Right cardiac atrium (tissue), 5 donors: ENCODE measurements around the gene GLDC. TPM values are rescaled to one million over a fixed set of nuclear protein-coding genes. Genes with fewer than 3 reads are reported as not detected.
"Not testable (repeated sequence)": the region's sequence is repeated elsewhere in the genome, so short reads cannot be mapped to it uniquely, and the experiment has no call there.

Experiments used
- ATAC-seq, 2 donors: fragments of 200-7000 bp; cut with Tn5 transposase; one replicate each; pipeline versions ENCODE4 v1.8.0 to v1.9.1; 2020; ENCODE audit warnings: moderate library complexity in 2 of 2, mild to moderate bottlenecking in 1 of 2
- DNase-seq, 3 donors: peaks; one replicate each; pipeline ENCODE4 v3.0.0-alpha.2; 2020
- H3K27ac ChIP-seq: one replicate; pipeline ENCODE4 v1.5.1; 2013; ENCODE audit warnings: mild to moderate bottlenecking, low read length, control low read depth, moderate library complexity
- H3K27me3 ChIP-seq: one replicate; pipeline ENCODE4 v1.6.1; 2013; ENCODE audit not compliant: control insufficient read depth, insufficient read depth
- H3K4me1 ChIP-seq: one replicate; pipeline ENCODE4 v1.6.1; 2013; ENCODE audit warnings: low read length; ENCODE audit not compliant: control insufficient read depth, insufficient read depth
- H3K4me3 ChIP-seq: one replicate; pipeline ENCODE4 v1.5.1; 2013; ENCODE audit warnings: low read length, control low read depth
- H3K9me3 ChIP-seq: one replicate; pipeline ENCODE4 v1.6.1; 2013; ENCODE audit warnings: low read length; ENCODE audit not compliant: control insufficient read depth
- WGBS: extraction: QIAGEN DNeasy Blood & Tissue Kit; methylation state at CpG from one replicate; pipeline ENCODE4 v1.1.7; 2013; 5-methylcytosine and 5-hydroxymethylcytosine counted together
- intact Hi-C, 4 donors: fragments of 100-400 bp; cut with DNase I; formaldehyde crosslinking; loops; one replicate each; pipeline versions ENCODE4 v1.11.0 to v1.14.0; 2022 to 2023
- polyA plus RNA-seq: library from polyadenylated mRNA; stranded (reverse); fragments of 200-250 nt; gene quantifications from one replicate; pipeline ENCODE4 v1.2.3, GENCODE V29; 2013
- total RNA-seq, 4 donors: library from RNA; stranded (reverse); fragmentation: NEBNext Ultra II Directional; extraction: Animal tissue kit (Norgen Biotek cat#: 25700); gene quantifications; one replicate each; pipeline ENCODE4 v1.2.1, GENCODE V29; 2021
- donor health status: healthy with polysubstance abuse.
- donor health status: DM: no; HTN: yes; CAD: no.
- donor health status: DM: no; HTN: no; CAD: no.
- donor health status: DM: no; HTN: yes; CAD: no; lungs with severe emphysema.
- donor health status: DM: yes; HTN: yes; CAD: no.

Gene GLDC
- total and polyA plus RNA-seq, 5 donors: 0.26 to 0.65 (median 0.62) TPM

GRCh38 chr9:6545017-6545691 lies 100.4 kb downstream of the GLDC start:
- no peak for ATAC-seq
- DNase-seq: no peak
- no peak overlapping the region for H3K27ac ChIP-seq
- no peak overlapping the region for H3K4me3 ChIP-seq
- no peaks in the 10 kb centered on the region for H3K27me3 ChIP-seq
- H3K9me3 ChIP-seq: no peaks in the 10 kb centered on the region
- intact Hi-C loops: no loop called here
- no peaks in the 10 kb centered on the region for H3K4me1 ChIP-seq
- WGBS: 91% methylated on average over 8 of the region's 8 CpGs

- no peaks in the 10 kb centered on the region for H3K4me1 ChIP-seq
- no peaks in the 10 kb centered on the region for H3K27me3 ChIP-seq
- H3K27ac ChIP-seq: no peak overlapping the region
- ATAC-seq: no peak
- DNase-seq: no peak
- intact Hi-C loops: no loop called here
- no peak overlapping the region for H3K4me3 ChIP-seq
- 44% methylated on average over 6 of the region's 6 CpGs for WGBS
- no peaks in the 10 kb centered on the region for H3K9me3 ChIP-seq
These were observed 102.3 kb downstream of the GLDC start for GRCh38 chr9:6543204-6543603.

GRCh38 chr9:6542617-6543016 lies 102.9 kb downstream of the GLDC start:
- ATAC-seq, H3K27ac ChIP-seq, intact Hi-C loops, H3K9me3 ChIP-seq, H3K27me3 ChIP-seq, H3K4me1 ChIP-seq, DNase-seq, H3K4me3 ChIP-seq: not testable (repeated sequence)
- 85% methylated on average over 5 of the region's 5 CpGs for WGBS

- Histone ChIP-seq H3K27ac (no peak overlapping the region), H3K4me3 (no peak overlapping the region), H3K27me3 (no peaks in the 10 kb centered on the region), H3K4me1 (no peaks in the 10 kb centered on the region), H3K9me3 (no peaks in the 10 kb centered on the region)
- intact Hi-C loops: no loop called here
- 47% methylated on average over 3 of the region's 3 CpGs for WGBS
- DNase-seq (no peak), ATAC-seq (no peak)
These were observed 106.9 kb downstream of the GLDC start for GRCh38 chr9:6538666-6539071.

GRCh38 chr9:6535594-6535993 lies 109.9 kb downstream of the GLDC start:
- H3K4me3 ChIP-seq: no peak overlapping the region
- H3K27me3 ChIP-seq: no peaks in the 10 kb centered on the region
- ATAC-seq: no peak
- H3K4me1 ChIP-seq: no peaks in the 10 kb centered on the region
- no peak for DNase-seq
- intact Hi-C loops: no loop called here
- H3K9me3 ChIP-seq: no peaks in the 10 kb centered on the region
- no peak overlapping the region for H3K27ac ChIP-seq
- 90% methylated on average over 3 of the region's 3 CpGs for WGBS

- H3K9me3 ChIP-seq: no peaks in the 10 kb centered on the region
- no peaks in the 10 kb centered on the region for H3K27me3 ChIP-seq
- H3K4me3 ChIP-seq: no peak overlapping the region
- ATAC-seq (no peak), DNase-seq (no peak)
- WGBS: 47% methylated on average over 2 of the region's 2 CpGs
- no peaks in the 10 kb centered on the region for H3K4me1 ChIP-seq
- H3K27ac ChIP-seq: no peak overlapping the region
- intact Hi-C loops: no loop called here
These were observed 120.0 kb downstream of the GLDC start for GRCh38 chr9:6525326-6526045.

- Histone ChIP-seq H3K9me3 (no peaks in the 10 kb centered on the region), H3K27ac (no peak overlapping the region), H3K4me3 (no peak overlapping the region), H3K4me1 (no peaks in the 10 kb centered on the region), H3K27me3 (no peaks in the 10 kb centered on the region)
- ATAC-seq (no peak), DNase-seq (no peak)
- intact Hi-C loops: no loop called here
- 97% methylated on average over 4 of the region's 4 CpGs for WGBS
These were observed 123.3 kb downstream of the GLDC start for GRCh38 chr9:6522263-6522662.

- no peak overlapping the region for H3K4me3 ChIP-seq
These were observed 133.4 kb downstream of the GLDC start for GRCh38 chr9:6512085-6512657.

GRCh38 chr9:6506571-6506970 lies 139.0 kb downstream of the GLDC start:
- no peaks in the 10 kb centered on the region for H3K9me3 ChIP-seq
- H3K27ac ChIP-seq: no peak overlapping the region
- no peaks in the 10 kb centered on the region for H3K27me3 ChIP-seq
- DNase-seq (no peak), ATAC-seq (no peak)
- intact Hi-C loops: no loop called here
- H3K4me3 ChIP-seq: no peak overlapping the region
- 91% methylated on average over 2 of the region's 2 CpGs for WGBS
- H3K4me1 ChIP-seq: no peaks in the 10 kb centered on the region

More at GRCh38 chr9:6512085-6512657, 133.4 kb downstream of the GLDC start:
- intact Hi-C loops: no loop called here
- Histone ChIP-seq H3K27me3 (no peaks in the 10 kb centered on the region), H3K9me3 (no peaks in the 10 kb centered on the region), H3K4me1 (no peaks in the 10 kb centered on the region), H3K27ac (no peak overlapping the region)
- ATAC-seq (no peak), DNase-seq (no peak)
- WGBS: 79% methylated on average over 3 of the region's 3 CpGs

- Histone ChIP-seq H3K27me3 (no peaks in the 10 kb centered on the region), H3K27ac (no peak overlapping the region), H3K4me3 (no peak overlapping the region), H3K9me3 (no peaks in the 10 kb centered on the region), H3K4me1 (no peaks in the 10 kb centered on the region)
- 96% methylated on average over 3 of the region's 3 CpGs for whole genome bisulfite sequencing
- ATAC-seq: no peak
- intact Hi-C loops: no loop called here
- no peak for DNase-seq
These were observed 143.1 kb downstream of the GLDC start for GRCh38 chr9:6502399-6502798.

- Histone ChIP-seq H3K9me3 (no peaks in the 10 kb centered on the region), H3K27me3 (no peaks in the 10 kb centered on the region), H3K4me1 (no peaks in the 10 kb centered on the region), H3K27ac (no peak overlapping the region), H3K4me3 (no peak overlapping the region)
- intact Hi-C loops: no loop called here
- ATAC-seq: no peak
- no peak for DNase-seq
- 71% methylated on average over 2 of the region's 2 CpGs for WGBS
These were observed 143.9 kb downstream of the GLDC start for GRCh38 chr9:6501526-6502210.
